Measurements from ENCODE around the gene REL. TPM values are rescaled to one million over a fixed set of nuclear protein-coding genes. Genes with fewer than 3 reads are reported as not detected.
A peak's percentile ranks its signal among the peaks of the same experiment; 100 is the strongest.

REL gene
- total RNA-seq, 1 experiment from 2014 or later = 6.2 TPM

DNA sequence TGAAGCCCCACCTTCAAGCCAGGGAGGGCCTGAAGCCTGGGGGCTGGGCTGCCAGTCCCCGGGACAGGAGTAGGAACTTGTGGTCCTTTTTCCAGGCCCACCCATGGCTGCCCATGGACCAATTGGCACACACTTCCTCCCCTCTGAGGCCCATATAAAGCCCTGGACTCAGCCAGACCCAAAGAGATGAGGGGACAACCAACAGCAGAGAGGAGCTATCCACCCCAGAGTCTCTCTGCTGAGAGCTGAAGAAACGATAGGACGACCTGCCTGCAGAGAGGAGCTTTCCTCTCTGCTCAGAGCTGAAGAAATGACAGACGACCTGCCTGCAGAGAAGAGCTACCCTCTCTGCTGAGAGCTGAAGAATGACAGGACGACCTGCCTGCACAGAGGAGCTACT lies 92.3 kb downstream of the REL start:
- no peak overlapping the region for H2AFZ ChIP-seq (ENCODE audit: low read length)
- no peaks in the 10 kb centered on the region for H3K79me1 ChIP-seq (ENCODE audit: insufficient read depth, low read depth, low read length, poor library complexity, severe bottlenecking)
- no peak overlapping the region for H3K14ac ChIP-seq (ENCODE audit: insufficient read depth, low read length)
- Mint-ChIP-seq H3K36me3 (ENCODE audit: insufficient read depth in 1 of 3, low read depth in 3 of 3) (no peaks in the 10 kb centered on the region), H3K4me3 (no peak overlapping the region), H3K27ac (no peak overlapping the region; a peak in 2 of 7 replicates), H3K9me3 (no peaks in the 10 kb centered on the region), H3K4me1 (no peaks in the 10 kb centered on the region), H3K27me3 (ENCODE audit: low read depth) (no peaks in the 10 kb centered on the region)
- H3K79me2 ChIP-seq (ENCODE audit: insufficient read depth, low read length) = no peaks in the 10 kb centered on the region
- H2BK15ac ChIP-seq (ENCODE audit: low read depth, low read length) = no peak overlapping the region
- no peaks in the 10 kb centered on the region for H3K9me3 ChIP-seq (ENCODE audit: control insufficient read depth, low read depth, low read length)
- H3K27ac ChIP-seq (ENCODE audit: insufficient read length, low read depth, low read length) = no peak overlapping the region
- no peak overlapping the region for H3K23ac ChIP-seq (ENCODE audit: insufficient read length, low read depth, low read length)
- H4K8ac ChIP-seq (replicated peaks; ENCODE audit: insufficient read length, low read depth, low read length) = no peak overlapping the region
- H2BK5ac ChIP-seq (ENCODE audit: insufficient read length, low read length) = no peak overlapping the region
- no peak overlapping the region for H3K56ac ChIP-seq (ENCODE audit: insufficient read length, low read depth, low read length)
- no peaks in the 10 kb centered on the region for H4K20me1 ChIP-seq (ENCODE audit: control insufficient read depth, insufficient read depth, insufficient read length)
- H3K4ac ChIP-seq (ENCODE audit: low read depth, low read length) = no peak overlapping the region
- no peak overlapping the region for H3K18ac ChIP-seq (ENCODE audit: insufficient read length, low read depth, low read length)
- TF ChIP-seq, protein P1, sequence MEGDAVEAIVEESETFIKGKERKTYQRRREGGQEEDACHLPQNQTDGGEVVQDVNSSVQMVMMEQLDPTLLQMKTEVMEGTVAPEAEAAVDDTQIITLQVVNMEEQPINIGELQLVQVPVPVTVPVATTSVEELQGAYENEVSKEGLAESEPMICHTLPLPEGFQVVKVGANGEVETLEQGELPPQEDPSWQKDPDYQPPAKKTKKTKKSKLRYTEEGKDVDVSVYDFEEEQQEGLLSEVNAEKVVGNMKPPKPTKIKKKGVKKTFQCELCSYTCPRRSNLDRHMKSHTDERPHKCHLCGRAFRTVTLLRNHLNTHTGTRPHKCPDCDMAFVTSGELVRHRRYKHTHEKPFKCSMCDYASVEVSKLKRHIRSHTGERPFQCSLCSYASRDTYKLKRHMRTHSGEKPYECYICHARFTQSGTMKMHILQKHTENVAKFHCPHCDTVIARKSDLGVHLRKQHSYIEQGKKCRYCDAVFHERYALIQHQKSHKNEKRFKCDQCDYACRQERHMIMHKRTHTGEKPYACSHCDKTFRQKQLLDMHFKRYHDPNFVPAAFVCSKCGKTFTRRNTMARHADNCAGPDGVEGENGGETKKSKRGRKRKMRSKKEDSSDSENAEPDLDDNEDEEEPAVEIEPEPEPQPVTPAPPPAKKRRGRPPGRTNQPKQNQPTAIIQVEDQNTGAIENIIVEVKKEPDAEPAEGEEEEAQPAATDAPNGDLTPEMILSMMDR (conservative IDR thresholded peaks at IDR 0.05) = no peak
- no peak overlapping the region for H2BK12ac ChIP-seq (ENCODE audit: insufficient read length, low read depth, low read length)
- no peak overlapping the region for H2AK5ac ChIP-seq (ENCODE audit: insufficient read length, low read length)
- H3K9ac ChIP-seq (ENCODE audit: extremely low read depth, insufficient read length, low read length) = no peak overlapping the region
- H3K27me3 ChIP-seq (ENCODE audit: insufficient read depth, low read length) = no peaks in the 10 kb centered on the region
- H3K23me2 ChIP-seq (ENCODE audit: insufficient read length, low read depth, low read length, poor library complexity, severe bottlenecking) = no peaks in the 10 kb centered on the region
- H3K4me1 ChIP-seq (ENCODE audit: insufficient read depth, low read length) = no peaks in the 10 kb centered on the region
- H3K4me2 ChIP-seq (ENCODE audit: insufficient read depth, insufficient read length, low read length) = no peak overlapping the region
- H4K5ac ChIP-seq (ENCODE audit: insufficient read length, low read depth, low read length) = no peak overlapping the region
- DNase-seq = peak; percentile 31
- H3T11ph ChIP-seq (ENCODE audit: low read length) = no peak overlapping the region
- H4K91ac ChIP-seq (ENCODE audit: insufficient read length, low read depth, low read length) = no peak overlapping the region
- H2BK120ac ChIP-seq (ENCODE audit: low read depth, low read length, poor library complexity, severe bottlenecking) = no peak overlapping the region
- no CpG with 5 or more reads among the region's 5 CpGs for WGBS (ENCODE audit: extremely low coverage, insufficient read length, low lambda C conversion rate)
- H2BK20ac ChIP-seq (ENCODE audit: low read depth, low read length, poor library complexity, severe bottlenecking) = no peak overlapping the region
